ENCODE data around the gene SEC14L3.
"Not testable (repeated sequence)": the region's sequence is repeated elsewhere in the genome, so short reads cannot be mapped to it uniquely, and the experiment has no call there.

The SEC14L3 gene

GRCh38 chr22:30486118-30486517 is 14.3 kb upstream of the SEC14L3 start:
- no peak for DNase-seq (ENCODE audit: low read depth in 2 of 2)

GRCh38 chr22:30485362-30485988 is 13.7 kb upstream of the SEC14L3 start:
- peak; percentile 50 to 64 for DNase-seq (ENCODE audit: low read depth in 2 of 2)

- no peak for DNase-seq (ENCODE audit: low read depth in 2 of 2)
Measured at GRCh38 chr22:30483169-30483568, 11.4 kb upstream of the SEC14L3 start.

- DNase-seq (ENCODE audit: low read depth in 2 of 2) = no peak
Measured at GRCh38 chr22:30481711-30482110, 9.9 kb upstream of the SEC14L3 start.

GRCh38 chr22:30479981-30480380 is 8.2 kb upstream of the SEC14L3 start:
- DNase-seq (ENCODE audit: low read depth in 2 of 2) = no peak

- DNase-seq (ENCODE audit: low read depth in 2 of 2) = no peak
Measured at GRCh38 chr22:30474683-30475424, 3.0 kb upstream of the SEC14L3 start.

GRCh38 chr22:30474121-30474520 is 2.3 kb upstream of the SEC14L3 start:
- no peak for DNase-seq (ENCODE audit: low read depth in 2 of 2)

- DNase-seq (ENCODE audit: low read depth in 2 of 2) = no peak
Measured at GRCh38 chr22:30472994-30473720, 1.3 kb upstream of the SEC14L3 start.

GRCh38 chr22:30470655-30471054 is 1.2 kb downstream of the SEC14L3 start:
- DNase-seq (ENCODE audit: low read depth in 2 of 2) = no peak

GRCh38 chr22:30469165-30469564 is 2.7 kb downstream of the SEC14L3 start:
- DNase-seq (ENCODE audit: low read depth in 2 of 2) = no peak

GRCh38 chr22:30460555-30460954 is 11.3 kb downstream of the SEC14L3 start:
- not testable (repeated sequence) for DNase-seq (ENCODE audit: low read depth in 2 of 2)

GRCh38 chr22:30460147-30460546 is 11.7 kb downstream of the SEC14L3 start:
- DNase-seq (ENCODE audit: low read depth in 2 of 2) = no peak

- no peak for DNase-seq (ENCODE audit: low read depth in 2 of 2)
Measured at GRCh38 chr22:30459181-30460052, 12.4 kb downstream of the SEC14L3 start.

GRCh38 chr22:30457981-30458380 is 13.8 kb downstream of the SEC14L3 start:
- DNase-seq (ENCODE audit: low read depth in 2 of 2) = no peak

GRCh38 chr22:30455075-30455840 is 16.6 kb downstream of the SEC14L3 start:
- no peak for DNase-seq (ENCODE audit: low read depth in 2 of 2)

- DNase-seq (ENCODE audit: low read depth in 2 of 2) = no peak
Measured at GRCh38 chr22:30453731-30454510, 17.9 kb downstream of the SEC14L3 start.

GRCh38 chr22:30452861-30453260 is 19.0 kb downstream of the SEC14L3 start:
- DNase-seq (ENCODE audit: low read depth in 2 of 2) = no peak

GRCh38 chr22:30451488-30451887 is 20.3 kb downstream of the SEC14L3 start:
- DNase-seq (ENCODE audit: low read depth in 2 of 2) = not testable (repeated sequence)

- DNase-seq (ENCODE audit: low read depth in 2 of 2) = no peak
Measured at GRCh38 chr22:30447656-30448055, 24.2 kb downstream of the SEC14L3 start.

- DNase-seq (ENCODE audit: low read depth in 2 of 2) = no peak
Measured at GRCh38 chr22:30445438-30446145, 26.2 kb downstream of the SEC14L3 start.
